Measurements from ENCODE around the gene MCU.

GRCh38 chr10:72785409-72785808 lies 93.5 kb downstream of the MCU start:
- TF ChIP-seq CTCF (IDR thresholded peaks at IDR 0.05 in 2 of 3, conservative IDR thresholded peaks at IDR 0.05 in 1 of 3; ENCODE audit: control insufficient read depth in 2 of 3, extremely low read depth in 1 of 3, insufficient read depth in 1 of 3, low read depth in 3 of 3, low read length in 3 of 3) = no peak
- no peak for TF ChIP-seq PBX3 (IDR thresholded peaks at IDR 0.05; ENCODE audit: insufficient replicate concordance, low read depth, low read length)
- TF ChIP-seq ESRRA (IDR thresholded peaks at IDR 0.05; ENCODE audit: low read length) = no peak
- no peak for TF ChIP-seq SRF (IDR thresholded peaks at IDR 0.05; ENCODE audit: low read depth in 2 of 2, low read length in 2 of 2)
- TF ChIP-seq CEBPB (IDR thresholded peaks at IDR 0.05; ENCODE audit: borderline replicate concordance in 1 of 2, low read depth in 2 of 2, low read length in 2 of 2) = no peak
- TF ChIP-seq ELK1 (IDR thresholded peaks at IDR 0.05; ENCODE audit: low read depth, low read length) = no peak
- TF ChIP-seq POU2F2 (IDR thresholded peaks at IDR 0.05; ENCODE audit: borderline replicate concordance, low read depth, low read length) = no peak
- TF ChIP-seq ZNF217 (IDR thresholded peaks at IDR 0.05) = no peak
- TF ChIP-seq REST (IDR thresholded peaks at IDR 0.05; ENCODE audit: low read depth, low read length) = no peak
- no peak for TF ChIP-seq MAX (IDR thresholded peaks at IDR 0.05; ENCODE audit: low read depth, low read length)

All from GM12878 (cell line).